SK-N-MC (cell line): ENCODE results near the gene POLR1A.

Experiments
- EZH2 ChIP-seq: fragments of 200-600 bp; sonication (generic); IDR thresholded peaks from one replicate; pipeline ENCODE4 v1.6.1; 2017; ENCODE audit warnings: antibody characterized with exemption
- FOXP2 ChIP-seq: optimal IDR thresholded peaks from 2 replicates; pipeline ENCODE3; 2011; ENCODE audit warnings: mild to moderate bottlenecking, moderate library complexity; ENCODE audit not compliant: insufficient read depth; ENCODE audit errors: extremely low read length, control extremely low read depth
- POLR2AphosphoS5 ChIP-seq: IDR thresholded peaks from 2 replicates; pipeline ENCODE4 v1.6.1; 2012; ENCODE audit warnings: mild to moderate bottlenecking, low read depth, low read length, borderline replicate concordance

DNA sequence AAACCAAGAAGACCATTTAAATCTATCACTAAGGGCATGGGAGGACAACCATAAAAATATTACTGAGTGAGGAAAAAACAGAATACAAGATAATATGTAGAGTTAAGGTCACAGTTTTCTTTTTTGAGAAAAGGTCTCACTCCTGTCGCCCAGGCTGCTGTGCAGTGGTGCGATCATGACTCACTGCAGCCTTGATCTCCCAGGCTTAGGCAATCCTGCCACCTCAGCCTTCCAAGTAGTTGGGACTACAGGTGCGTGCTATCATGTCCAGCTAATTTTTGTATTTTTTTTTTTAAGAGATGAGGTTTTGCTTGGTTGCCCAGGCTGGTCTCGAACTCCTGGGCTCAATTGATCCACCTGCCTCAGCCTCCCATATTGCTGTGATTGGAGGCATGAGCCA is 24.0 kb downstream of the POLR1A start:
- no peak for TF ChIP-seq EZH2
- TF ChIP-seq FOXP2, result no peak
- TF ChIP-seq POLR2AphosphoS5, result no peak
